Fibroblast of skin of scalp (primary cell): ENCODE data around the gene ZCCHC7.

Source experiments
- DNase-seq: peaks from one replicate; pipeline ENCODE4 v3.0.0-alpha.2; 2013

ZCCHC7 gene

DNA sequence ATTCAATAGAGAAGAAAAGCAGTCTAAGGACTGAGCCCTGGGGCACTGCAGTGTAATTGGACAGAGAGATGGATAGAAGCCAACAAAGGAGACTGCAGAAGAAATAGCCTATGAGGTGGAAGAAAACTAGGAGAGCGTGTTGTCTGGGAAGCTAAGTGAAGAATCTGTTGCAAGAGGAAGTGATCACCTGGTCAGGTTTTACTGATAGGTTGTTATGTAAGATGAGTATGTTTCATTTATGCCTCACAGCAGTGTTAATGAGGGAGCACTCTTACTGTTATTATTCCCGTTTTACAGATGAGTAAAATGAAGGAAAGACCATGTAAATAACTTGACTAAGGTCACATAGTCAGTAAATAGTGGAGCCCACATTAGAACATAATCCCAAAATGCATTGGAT is 222.1 kb downstream of the ZCCHC7 start:
- no peak for DNase-seq

DNA sequence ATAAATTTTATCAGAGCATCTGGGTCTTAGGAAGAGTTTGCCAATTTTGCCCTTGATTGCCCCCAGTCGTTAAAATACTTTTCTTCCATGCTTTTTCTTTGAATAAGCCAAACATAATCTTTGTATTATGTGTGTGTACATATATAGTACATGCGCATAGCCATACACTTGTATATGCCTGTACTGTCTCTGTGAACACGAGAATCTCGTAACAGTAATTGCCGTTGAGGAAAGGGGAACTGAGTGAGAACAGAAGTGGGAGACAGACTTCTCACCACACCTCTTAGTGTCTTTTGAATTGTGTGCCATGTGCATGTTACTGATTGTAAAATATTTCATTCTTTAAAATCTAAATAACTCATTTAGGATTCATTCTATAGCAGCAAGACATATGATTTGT is 222.5 kb downstream of the ZCCHC7 start:
- DNase-seq = no peak

DNA sequence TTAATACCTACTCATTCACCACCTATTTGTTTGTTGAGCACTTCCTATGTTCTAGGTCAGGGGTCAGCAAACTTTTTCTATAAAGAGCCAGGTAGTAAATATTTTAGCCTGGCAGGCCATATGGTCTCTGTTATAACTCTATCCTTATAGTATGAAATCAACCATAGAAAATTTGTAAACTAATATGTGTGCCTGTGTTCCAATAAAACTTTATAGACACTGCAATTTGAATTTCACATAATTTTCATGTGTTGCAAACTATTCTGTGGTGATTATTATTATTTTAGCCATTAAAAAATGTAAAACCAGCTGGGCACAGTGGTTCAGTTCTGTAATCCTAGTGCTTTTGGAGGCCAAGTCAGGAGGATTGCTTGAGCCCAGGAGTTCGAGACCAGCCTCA is 223.3 kb downstream of the ZCCHC7 start:
- no peak for DNase-seq

DNA sequence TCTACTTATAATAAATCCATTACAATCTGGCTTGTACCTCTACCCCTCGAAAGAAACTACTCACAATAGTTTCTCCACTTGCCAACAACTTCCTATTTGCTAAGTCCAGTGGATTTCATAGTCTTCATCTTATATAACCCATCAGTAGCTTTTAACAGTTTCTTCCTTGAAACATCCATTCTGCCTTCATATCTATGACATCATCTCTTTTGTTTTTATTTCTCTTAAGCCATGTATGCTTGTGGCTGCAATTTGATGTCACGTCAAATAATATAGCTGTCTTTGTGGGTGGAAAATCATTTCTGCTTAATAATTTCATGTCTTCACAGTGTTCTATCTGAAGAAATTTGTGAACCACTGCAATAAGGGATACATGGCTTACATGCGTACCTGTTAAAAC is 224.7 kb downstream of the ZCCHC7 start:
- no peak for DNase-seq

DNA sequence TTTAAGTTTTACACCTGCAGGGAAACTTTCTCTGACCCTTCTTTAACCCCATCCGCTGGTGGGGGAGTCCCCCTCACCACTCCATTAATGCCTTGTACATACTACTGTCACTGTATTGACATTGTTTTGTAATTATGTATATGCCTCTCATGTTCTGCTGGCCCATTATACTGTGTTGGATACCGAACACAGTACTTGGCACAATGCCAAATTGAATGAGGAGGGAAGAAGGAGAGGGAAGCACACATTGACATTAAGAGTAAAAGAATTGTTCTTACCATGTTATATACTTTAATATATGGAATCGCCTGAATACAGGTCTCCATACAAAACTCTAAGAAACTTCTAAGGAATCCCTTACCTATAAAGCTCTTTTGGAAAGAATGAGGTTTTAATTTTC is 228.5 kb downstream of the ZCCHC7 start:
- no peak for DNase-seq

DNA sequence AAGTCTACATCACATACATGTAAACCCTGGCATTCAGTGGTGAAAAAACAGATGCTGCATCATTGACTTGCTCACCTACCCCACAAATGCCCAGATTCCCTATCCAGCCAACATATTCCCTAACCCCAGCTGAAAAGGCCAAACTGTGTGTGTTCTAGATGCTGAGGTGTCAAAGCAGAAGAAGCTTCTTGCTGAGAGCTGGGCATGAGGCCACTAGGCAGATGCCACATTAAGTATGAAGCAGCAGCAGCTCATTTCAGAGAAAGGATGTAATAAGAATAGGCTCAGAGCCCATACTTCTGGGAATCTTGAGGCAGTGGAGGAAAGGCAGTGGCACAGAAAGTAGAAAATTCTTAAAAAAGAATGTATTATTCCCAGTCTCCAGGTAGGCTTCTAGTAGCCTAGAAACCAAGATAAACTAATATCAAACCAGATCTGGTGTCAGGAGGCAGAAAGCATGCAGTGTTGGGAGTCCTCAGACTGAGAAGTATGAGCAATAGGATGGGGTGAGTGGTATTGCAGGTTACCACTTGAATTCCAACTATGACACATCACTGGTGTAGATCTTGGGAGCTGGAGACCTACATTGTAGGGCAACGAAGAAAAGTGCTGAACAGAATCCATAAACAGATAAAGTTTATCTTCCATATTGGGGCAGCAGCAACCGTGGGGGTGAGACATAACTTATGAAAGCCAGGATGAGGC is 230.3 kb downstream of the ZCCHC7 start:
- DNase-seq = peak; percentile 19

DNA sequence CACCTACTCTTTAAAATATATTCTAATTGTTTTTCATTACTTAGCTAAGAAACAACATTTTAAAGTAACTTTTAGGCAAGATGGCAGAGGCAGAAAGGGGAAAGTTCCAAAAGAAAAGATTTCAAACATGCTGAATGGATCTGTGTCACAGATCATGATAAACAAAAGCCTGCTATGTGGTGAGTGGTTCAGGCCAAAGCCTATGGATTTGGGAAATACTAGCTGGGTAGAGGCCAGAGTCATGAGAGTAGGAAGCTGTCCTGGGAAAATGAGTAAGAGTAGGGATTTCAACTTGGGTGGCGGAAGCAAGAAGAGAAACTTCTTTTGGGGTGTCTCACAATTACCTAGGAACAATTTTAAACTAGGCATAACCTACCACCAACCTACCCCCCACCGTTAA is 233.4 kb downstream of the ZCCHC7 start:
- DNase-seq = no peak

DNA sequence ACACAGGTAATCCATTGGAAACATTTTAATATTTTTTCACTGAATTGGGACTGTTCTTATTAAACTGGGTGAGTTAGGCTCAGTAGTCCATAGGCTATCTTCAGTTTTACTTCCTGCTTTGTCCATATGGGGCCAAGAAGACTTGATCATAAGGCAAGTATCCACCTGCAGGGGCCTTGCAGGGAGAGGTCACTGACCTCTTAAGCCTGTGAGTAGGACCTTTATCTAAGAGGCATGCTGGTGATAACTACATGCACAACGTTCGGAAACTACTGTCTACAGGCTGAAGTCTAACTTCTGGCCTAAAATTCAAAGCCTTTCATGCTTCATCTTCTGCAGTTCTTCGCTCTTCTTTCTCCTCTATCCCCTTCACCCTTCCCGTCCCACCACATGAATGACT is 242.1 kb downstream of the ZCCHC7 start:
- DNase-seq = no peak

DNA sequence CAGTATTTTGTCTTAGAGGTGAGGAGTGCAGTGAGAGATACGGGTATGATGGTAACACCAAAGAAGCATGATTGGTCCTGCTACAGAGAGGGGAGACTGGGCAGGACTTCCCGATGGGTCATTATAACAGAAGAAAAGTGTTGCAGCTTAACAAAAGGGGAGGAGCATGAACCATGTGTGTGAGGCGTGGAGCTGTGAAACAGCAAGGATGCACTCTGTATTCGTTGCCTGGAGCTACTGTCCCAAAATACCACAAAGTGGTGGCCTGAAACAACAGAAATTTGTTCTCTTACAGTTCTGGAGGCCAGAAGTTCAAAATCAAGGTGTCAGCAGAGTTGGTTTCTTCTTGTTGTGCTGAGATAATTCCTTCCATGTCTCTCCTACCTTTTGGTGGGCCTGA is 242.8 kb downstream of the ZCCHC7 start:
- no peak for DNase-seq

DNA sequence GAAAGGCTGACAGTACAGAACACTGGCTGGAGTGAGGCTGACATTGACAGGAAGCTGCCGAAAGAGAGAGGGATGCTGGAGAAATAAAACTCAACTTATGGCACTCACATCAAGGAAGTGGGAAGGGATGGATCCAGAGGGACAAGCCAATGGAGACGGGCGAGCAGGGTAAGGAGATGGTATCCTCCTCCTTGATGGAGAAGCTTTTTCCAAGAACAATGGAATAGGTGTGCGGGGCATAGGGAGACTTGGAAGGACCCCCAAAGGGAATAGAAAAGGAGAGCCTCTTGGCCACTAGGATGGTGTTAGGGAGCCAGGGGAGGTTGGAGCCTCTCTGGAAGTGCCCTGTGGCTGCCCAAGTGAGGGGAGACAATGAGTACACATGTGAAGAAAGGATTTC is 243.8 kb downstream of the ZCCHC7 start:
- no peak for DNase-seq

DNA sequence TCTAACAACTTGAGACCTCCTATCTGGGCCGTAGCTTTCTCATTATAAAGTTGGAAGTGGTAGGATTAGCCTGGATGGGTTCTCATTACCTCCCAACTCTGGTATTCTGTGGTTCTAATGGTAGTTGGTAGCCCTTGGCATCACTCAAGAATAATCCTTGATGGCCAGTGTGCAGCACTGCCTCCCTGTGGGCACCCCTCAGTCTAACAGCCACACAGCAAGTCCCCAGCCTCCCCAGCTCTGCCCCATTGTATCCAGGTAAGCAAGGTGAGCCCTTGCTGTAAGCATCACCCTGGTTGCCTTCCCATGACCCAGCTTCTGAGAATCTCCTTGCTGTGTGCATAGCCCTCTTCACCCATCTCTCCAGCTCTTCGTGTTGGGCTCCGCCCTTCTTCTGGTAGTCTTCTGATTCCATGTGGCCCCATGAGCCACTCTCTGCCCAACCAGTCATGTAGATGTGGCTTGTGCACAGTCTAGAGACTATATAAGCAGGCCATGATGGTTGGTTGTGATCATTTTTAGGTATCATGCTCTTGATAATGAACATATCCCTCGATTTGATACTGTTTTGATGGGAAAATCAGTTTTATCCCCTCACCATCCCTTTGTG is 244.5 kb downstream of the ZCCHC7 start:
- no peak for DNase-seq

DNA sequence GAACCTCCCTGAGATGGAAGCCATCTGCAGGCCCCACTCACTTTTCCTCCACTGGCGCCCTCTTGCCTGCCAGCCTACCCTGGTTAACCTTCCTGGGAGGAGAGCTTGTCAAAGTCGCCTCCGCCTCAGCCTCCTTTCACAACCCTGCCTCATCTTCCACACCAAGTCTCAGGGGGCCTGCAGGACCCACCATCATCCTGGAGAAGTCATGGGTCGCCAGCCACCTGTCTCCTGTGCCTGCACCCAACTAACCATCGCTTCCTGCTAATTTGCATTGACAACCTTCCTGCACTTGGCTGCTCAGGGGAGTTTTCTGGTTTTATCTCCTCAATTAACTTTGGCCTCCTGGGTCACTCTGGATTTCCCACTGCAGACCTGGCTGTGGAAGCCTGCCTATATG is 249.3 kb downstream of the ZCCHC7 start:
- no peak for DNase-seq

DNA sequence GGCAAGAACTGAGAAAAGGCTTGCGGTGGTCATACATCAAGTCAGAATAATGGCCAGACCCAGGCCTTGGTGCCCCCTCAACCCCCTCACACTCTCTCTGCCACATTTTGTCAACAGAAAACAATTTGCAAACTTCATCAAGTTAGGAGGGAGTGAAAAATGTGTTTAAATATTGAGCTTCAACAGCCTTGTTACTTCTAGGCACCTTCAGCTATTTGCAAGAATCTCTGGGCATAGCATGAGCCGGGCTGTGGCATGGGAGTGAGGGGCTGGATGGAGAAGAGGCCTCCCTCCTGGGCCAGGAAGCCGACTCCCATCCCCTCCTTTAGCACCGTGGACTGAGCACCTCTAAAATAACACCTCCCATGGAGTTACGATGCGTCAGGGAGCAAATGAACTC is 249.9 kb downstream of the ZCCHC7 start:
- DNase-seq = no peak

DNA sequence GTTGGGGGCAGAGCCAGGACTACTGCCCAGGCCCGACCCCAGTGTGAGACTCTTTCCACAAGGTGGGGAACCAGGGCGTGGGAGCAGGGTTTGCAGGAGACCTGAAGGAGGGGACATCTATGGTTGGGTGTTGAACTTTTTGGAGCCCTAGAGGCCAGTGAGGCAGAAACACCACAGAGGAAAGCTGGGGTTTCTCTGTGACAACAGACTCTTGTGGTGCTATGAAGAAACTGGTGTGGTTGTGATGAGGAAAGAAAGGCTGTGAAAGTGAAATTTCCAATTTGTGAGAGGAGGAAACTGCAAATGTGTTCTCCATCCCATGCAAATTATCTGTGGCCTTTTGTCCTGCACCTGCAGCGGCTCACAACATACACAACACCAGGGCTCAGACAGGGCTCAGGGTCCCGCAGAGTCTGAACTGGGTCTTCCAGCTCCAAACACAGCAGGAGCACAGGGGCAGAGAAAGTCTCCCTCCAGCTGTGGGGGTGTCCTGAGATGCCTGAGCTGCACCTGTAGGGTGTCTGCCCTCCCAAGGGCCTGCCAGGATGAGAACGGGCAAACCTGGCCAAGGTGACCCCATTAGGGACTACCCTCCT is 250.7 kb downstream of the ZCCHC7 start:
- DNase-seq = no peak

DNA sequence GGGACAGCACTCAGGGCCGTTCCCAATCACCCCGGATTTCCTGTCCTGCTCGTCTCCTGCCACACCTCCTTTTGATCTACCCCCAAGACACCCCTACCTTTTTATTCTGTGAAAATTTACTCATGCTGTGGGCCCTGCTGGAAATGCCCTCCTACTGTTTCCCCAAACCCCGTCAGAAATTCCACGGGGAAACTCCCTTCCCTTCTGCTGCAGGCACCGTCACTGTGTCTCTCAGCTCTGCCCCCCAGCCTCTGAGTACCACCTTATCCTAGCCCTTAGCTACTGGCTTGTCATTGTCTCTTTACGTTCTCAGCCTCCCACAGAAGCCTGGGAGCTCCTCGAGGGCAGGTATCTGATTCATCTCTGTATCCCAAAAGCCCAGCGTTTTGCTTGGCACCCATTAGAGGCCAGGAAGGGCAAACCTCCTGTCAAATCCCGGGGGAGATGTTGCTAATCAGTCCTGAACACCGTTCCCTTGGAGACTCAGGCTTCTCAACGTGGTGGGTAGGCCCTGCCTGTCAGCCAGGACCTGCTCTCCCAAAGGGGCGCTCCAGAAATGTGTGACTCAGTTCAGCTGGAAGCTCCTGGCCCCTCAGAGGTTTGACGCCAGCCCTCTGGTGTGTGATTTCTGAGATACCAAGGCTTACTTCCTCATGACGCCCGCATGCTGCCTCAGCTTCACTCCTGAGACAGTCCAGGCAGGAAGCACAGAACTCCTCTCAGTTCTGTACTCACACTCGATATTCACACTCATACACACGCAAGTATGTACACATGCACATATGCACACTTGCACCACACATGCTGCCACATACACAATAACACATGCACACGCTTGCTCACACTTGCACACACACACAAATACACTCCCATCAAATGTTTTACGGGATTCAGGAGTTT is 251.4 kb downstream of the ZCCHC7 start:
- peak; percentile 85 for DNase-seq

DNA sequence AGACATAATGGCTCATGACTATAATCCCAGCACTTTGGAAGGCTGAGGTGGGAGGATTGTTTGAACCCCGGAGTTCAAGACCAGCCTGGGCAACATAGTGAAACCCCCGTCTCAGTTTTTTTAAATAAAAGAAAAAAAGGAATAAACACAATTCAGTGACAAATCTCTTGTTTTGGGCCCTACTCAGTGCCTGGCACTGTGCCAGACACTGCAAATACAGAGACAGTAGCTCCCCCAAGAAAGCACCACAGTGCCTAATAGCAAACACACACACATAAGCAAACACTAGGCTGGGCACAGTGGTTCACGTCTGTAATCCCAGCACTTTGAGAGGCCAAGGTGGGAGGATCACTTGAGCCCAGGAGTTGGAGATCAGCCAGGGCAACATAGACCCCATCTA is 252.5 kb downstream of the ZCCHC7 start:
- DNase-seq = no peak

DNA sequence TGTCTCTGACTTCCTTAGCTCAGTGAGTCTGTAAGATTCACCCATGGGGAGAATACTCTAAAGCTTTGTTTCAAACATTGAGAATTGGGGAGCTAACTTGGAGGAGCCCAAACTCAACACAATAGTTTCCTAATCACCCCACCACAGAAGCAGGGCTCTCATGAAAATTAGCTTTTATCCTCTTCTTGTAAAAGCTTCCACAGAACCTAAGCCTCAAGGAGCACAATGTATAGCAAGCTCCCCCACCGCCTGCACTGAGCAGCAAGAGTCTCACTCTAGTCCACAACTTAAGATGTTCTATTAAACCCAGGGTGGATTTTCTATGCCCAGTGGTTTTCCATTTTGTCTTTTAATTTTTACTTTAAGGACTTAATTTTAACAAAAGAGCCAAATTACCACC is 253.2 kb downstream of the ZCCHC7 start:
- DNase-seq = no peak

DNA sequence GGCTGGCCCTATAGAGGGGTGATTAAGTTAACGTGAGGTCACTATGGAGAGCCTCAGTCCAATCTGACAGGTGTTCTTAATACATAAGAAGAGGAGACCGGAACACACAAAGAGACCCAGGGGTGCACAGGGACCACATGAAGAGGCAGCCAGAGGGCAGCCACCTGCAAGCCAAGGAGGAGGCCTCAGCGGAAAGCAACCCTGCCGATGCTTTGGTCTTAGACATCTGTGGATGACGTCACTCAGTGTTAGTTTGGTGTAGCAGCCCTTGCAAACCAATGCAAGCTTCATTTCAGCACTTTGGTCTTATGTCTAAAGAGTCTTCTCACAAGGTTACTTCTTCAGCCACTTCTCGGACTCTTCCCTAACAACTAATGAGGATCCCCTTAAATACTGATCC is 254.5 kb downstream of the ZCCHC7 start:
- no peak for DNase-seq

DNA sequence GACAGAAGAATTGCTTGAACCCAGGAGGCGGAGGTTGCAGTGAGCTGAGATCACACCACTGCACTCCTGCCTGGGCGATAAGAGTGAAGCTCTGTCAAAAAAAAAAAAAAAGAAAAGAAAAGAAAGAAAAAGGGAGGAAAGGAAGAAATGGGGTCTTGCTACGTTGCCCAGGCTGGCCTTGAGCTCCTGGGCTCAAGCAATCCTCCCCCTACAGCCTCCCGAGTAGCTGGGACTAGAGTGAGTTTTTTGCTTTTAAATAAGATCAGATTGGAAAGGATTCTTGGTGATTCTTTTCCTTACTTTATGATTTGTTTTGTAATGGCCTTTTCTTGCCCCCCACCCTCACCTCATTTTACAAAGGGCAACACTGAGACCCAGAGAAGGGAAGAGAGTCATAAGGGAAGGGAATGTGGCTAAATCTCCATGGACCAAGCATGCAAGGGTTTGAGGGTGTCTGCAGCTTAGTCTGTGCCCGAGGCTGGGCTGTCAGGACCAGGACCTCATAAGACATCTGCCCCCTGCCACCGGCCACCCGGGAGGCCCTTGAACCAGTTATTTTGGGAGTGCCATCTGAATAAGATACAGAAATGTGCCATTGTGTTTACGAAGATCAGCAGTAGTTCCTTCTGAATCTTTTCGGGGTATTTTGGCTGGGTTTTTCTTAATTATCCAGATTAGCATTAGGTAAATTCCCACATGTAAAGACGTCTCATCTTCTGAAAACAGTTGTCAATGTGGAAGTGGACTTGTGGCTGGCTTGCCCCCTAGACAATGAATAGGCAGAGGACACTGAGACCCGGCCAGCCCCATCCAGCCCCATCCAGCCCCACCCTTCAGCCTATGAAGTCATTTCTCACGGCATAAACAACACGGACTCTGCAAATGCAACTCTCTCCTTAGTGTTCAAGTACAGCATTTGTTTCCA is 257.6 kb downstream of the ZCCHC7 start:
- DNase-seq = no peak

DNA sequence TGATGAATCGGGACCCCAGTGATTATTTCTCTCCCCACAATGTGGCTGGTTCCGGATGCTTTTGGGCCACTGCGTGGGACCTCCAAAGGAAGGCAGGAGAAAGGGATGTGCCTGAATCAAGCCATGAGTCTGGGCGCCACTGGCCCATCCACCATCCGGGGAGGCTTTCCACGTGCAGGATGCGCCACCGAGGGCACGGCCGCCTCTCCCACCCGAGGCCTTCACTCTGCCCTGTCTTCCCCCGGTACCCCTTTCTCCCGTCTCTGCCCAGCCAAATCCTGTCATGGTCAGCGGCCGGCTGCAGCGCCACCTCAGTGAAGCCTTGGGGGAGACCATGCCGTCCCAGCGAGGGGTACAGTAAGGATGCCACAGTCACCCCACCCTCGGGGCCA is 258.2 kb downstream of the ZCCHC7 start:
- no peak for DNase-seq

DNA sequence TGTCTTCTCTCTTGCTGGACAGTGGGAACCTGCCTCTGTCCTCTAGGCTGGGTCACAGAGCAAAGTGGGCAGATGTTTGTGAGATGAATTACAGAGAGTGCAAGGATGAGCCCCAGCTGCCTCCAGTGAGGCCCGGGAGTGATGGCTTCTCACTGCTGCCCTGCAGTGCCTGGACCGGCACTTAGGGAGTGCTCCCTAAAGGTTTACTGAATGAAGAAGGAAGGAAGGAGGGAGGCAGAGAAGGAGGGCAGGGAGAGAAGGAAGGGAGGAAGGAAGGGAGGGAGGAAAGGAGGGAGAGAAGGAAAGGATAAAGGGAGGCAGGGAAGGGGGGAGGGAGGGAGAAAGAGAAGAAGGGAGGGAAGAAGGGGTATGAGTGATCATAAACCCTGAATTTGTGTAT is 259.5 kb downstream of the ZCCHC7 start:
- no peak for DNase-seq

DNA sequence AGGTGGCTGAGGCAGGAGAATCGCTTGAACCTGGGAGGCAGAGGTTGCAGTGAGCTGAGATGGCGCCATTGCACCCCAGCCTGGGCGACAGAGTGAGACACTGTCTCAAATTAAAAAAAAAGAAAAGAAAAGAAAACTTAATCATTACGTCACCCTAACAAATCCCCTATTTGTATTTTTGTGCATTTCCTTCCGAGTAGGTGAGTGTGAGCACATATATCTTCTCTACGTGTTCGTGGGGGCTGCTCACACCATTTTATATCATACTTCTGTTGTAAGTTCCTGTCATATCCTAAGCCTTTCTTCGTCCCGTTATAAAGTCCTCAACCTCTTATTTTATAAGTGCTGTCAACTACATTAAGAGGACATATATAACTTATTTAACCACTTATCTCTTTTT is 260.2 kb downstream of the ZCCHC7 start:
- DNase-seq = no peak
